Muscle of leg (tissue), 11 donors: ENCODE measurements around the gene ACSF3. TPM values are rescaled to one million over a fixed set of nuclear protein-coding genes. Genes with fewer than 3 reads are reported as not detected.
"Not testable (repeated sequence)": the region's sequence is repeated elsewhere in the genome, so short reads cannot be mapped to it uniquely, and the experiment has no call there.

ENCODE experiments used
- DNase-seq: peaks from one replicate; pipeline ENCODE4 v3.0.0; 2013
- H3K27ac ChIP-seq: one replicate; pipeline ENCODE4 v1.5.1; 2013; ENCODE audit warnings: mild to moderate bottlenecking, low read length, control low read depth
- H3K27me3 ChIP-seq: one replicate; pipeline ENCODE4 v1.6.1; 2013; ENCODE audit warnings: low read length; ENCODE audit not compliant: control insufficient read depth, insufficient read depth
- H3K36me3 ChIP-seq: one replicate; pipeline ENCODE4 v1.6.1; 2013; ENCODE audit warnings: low read length; ENCODE audit not compliant: control insufficient read depth, insufficient read depth
- H3K4me1 ChIP-seq: one replicate; pipeline ENCODE4 v1.6.1; 2013; ENCODE audit warnings: low read length; ENCODE audit not compliant: control insufficient read depth, insufficient read depth
- H3K4me3 ChIP-seq: one replicate; pipeline ENCODE4 v1.5.1; 2013; ENCODE audit warnings: low read length, control low read depth
- H3K9me3 ChIP-seq: replicated peaks from 2 replicates; pipeline ENCODE4 v1.6.1; 2013; ENCODE audit warnings: low read depth, low read length; ENCODE audit not compliant: control insufficient read depth
- WGBS: methylation state at CpG from one replicate; pipeline ENCODE4 v1.1.5; 2013; ENCODE audit warnings: missing lambda C conversion rate; ENCODE audit not compliant: insufficient coverage; 5-methylcytosine and 5-hydroxymethylcytosine counted together
- polyA plus RNA-seq, 8 donors: library from polyadenylated mRNA; unstranded; fragments of 120-200 nt; gene quantifications; one replicate each; pipeline versions ENCODE4 v1.2.1 to v1.2.3, GENCODE V29; 2013; ENCODE audit warnings: inconsistent platforms in 1 of 8, low replicate concordance in 1 of 8; ENCODE audit not compliant: insufficient read length in 8 of 8, insufficient read depth in 1 of 8
- total RNA-seq: library from RNA; stranded (reverse); fragments of 120-200 nt; gene quantifications from one replicate; pipeline ENCODE4 v1.2.4, GENCODE V29; 2013

Gene ACSF3
- total and polyA plus RNA-seq, 9 donors = 13.4 to 18.6 (median 16.7) TPM

GRCh38 chr16:89063768-89064320 lies 29.8 kb upstream of the ACSF3 start:
- H3K27ac ChIP-seq = no peak overlapping the region
- no peaks in the 10 kb centered on the region for H3K36me3 ChIP-seq
- peaks cover 2% of the 10 kb centered on the region for H3K4me1 ChIP-seq
- peaks cover 35% of the 10 kb centered on the region for H3K27me3 ChIP-seq
- H3K4me3 ChIP-seq = no peak overlapping the region
- H3K9me3 ChIP-seq = no peaks in the 10 kb centered on the region
- DNase-seq = no peak
- 89% methylated on average over 15 of the region's 17 CpGs for WGBS

GRCh38 chr16:89064606-89065457 lies 28.8 kb upstream of the ACSF3 start:
- Histone ChIP-seq H3K36me3 (no peaks in the 10 kb centered on the region), H3K27ac (no peak overlapping the region), H3K27me3 (peaks cover 38% of the 10 kb centered on the region), H3K4me3 (no peak overlapping the region), H3K9me3 (no peaks in the 10 kb centered on the region), H3K4me1 (peaks cover 2% of the 10 kb centered on the region)
- DNase-seq = no peak
- WGBS = 80% methylated on average over 29 of the region's 32 CpGs

- peaks cover 2% of the 10 kb centered on the region for H3K4me1 ChIP-seq
- H3K9me3 ChIP-seq = no peaks in the 10 kb centered on the region
- H3K27me3 ChIP-seq = peaks cover 36% of the 10 kb centered on the region
- WGBS = 87% methylated on average over 7 of the region's 11 CpGs
- H3K4me3 ChIP-seq = no peak overlapping the region
- DNase-seq = no peak
- H3K36me3 ChIP-seq = no peaks in the 10 kb centered on the region
- no peak overlapping the region for H3K27ac ChIP-seq
These were observed 28.2 kb upstream of the ACSF3 start for GRCh38 chr16:89065458-89065822.

GRCh38 chr16:89066721-89067120 lies 26.9 kb upstream of the ACSF3 start:
- no peaks in the 10 kb centered on the region for H3K9me3 ChIP-seq
- peaks cover 30% of the 10 kb centered on the region for H3K27me3 ChIP-seq
- no peak overlapping the region for H3K27ac ChIP-seq
- peaks cover 6% of the 10 kb centered on the region for H3K4me1 ChIP-seq
- no peaks in the 10 kb centered on the region for H3K36me3 ChIP-seq
- H3K4me3 ChIP-seq = no peak overlapping the region
- WGBS = 39% methylated on average over 21 of the region's 21 CpGs
- DNase-seq = no peak

GRCh38 chr16:89067677-89068443 lies 25.8 kb upstream of the ACSF3 start:
- DNase-seq = no peak
- peaks cover 17% of the 10 kb centered on the region for H3K4me1 ChIP-seq
- H3K36me3 ChIP-seq = no peaks in the 10 kb centered on the region
- peaks cover 24% of the 10 kb centered on the region for H3K27me3 ChIP-seq
- no peaks in the 10 kb centered on the region for H3K9me3 ChIP-seq
- no peak overlapping the region for H3K27ac ChIP-seq
- no peak overlapping the region for H3K4me3 ChIP-seq
- WGBS = 44% methylated on average over 13 of the region's 16 CpGs

- H3K9me3 ChIP-seq, H3K27ac ChIP-seq, DNase-seq, H3K36me3 ChIP-seq, H3K4me3 ChIP-seq: not testable (repeated sequence)
- H3K4me1 ChIP-seq = peaks cover 19% of the 10 kb centered on the region
- WGBS = 99% methylated on average over 4 of the region's 4 CpGs
- peaks cover 24% of the 10 kb centered on the region for H3K27me3 ChIP-seq
These were observed 24.6 kb upstream of the ACSF3 start for GRCh38 chr16:89068814-89069616.

- Histone ChIP-seq H3K36me3 (no peaks in the 10 kb centered on the region), H3K4me1 (peaks cover 19% of the 10 kb centered on the region), H3K4me3 (no peak overlapping the region), H3K27ac (no peak overlapping the region), H3K27me3 (peaks cover 24% of the 10 kb centered on the region), H3K9me3 (no peaks in the 10 kb centered on the region)
- WGBS = 93% methylated on average over 5 of the region's 9 CpGs
- DNase-seq = no peak
These were observed 23.7 kb upstream of the ACSF3 start for GRCh38 chr16:89069920-89070319.

GRCh38 chr16:89070590-89070989 lies 23.1 kb upstream of the ACSF3 start:
- no CpG with 5 or more reads among the region's 24 CpGs for WGBS
- Histone ChIP-seq H3K27ac (no peak overlapping the region), H3K4me1 (peaks cover 19% of the 10 kb centered on the region), H3K27me3 (peaks cover 24% of the 10 kb centered on the region), H3K9me3 (no peaks in the 10 kb centered on the region), H3K4me3 (no peak overlapping the region), H3K36me3 (no peaks in the 10 kb centered on the region)
- no peak for DNase-seq

- no peaks in the 10 kb centered on the region for H3K36me3 ChIP-seq
- peak; percentile 74 for DNase-seq
- H3K4me3 ChIP-seq = no peak overlapping the region
- WGBS = 22% methylated on average over 24 of the region's 30 CpGs
- H3K9me3 ChIP-seq = no peaks in the 10 kb centered on the region
- no peak overlapping the region for H3K27ac ChIP-seq
- peaks cover 19% of the 10 kb centered on the region for H3K4me1 ChIP-seq
- peaks cover 19% of the 10 kb centered on the region for H3K27me3 ChIP-seq
These were observed 21.7 kb upstream of the ACSF3 start for GRCh38 chr16:89071686-89072547.
